NOMO-1 (cell line): ENCODE results near the gene MCCD1.
A peak's percentile ranks its signal among the peaks of the same experiment; 100 is the strongest.
"Not testable (repeated sequence)": the region's sequence is repeated elsewhere in the genome, so short reads cannot be mapped to it uniquely, and the experiment has no call there.

Experiments
- DNase-seq, 2 experiments: peaks; one replicate each; lab custom pipeline; 2025; ENCODE audit not compliant: unreplicated experiment in 2 of 2; lab: John Stamatoyannopoulos, UW

MCCD1 gene

DNA sequence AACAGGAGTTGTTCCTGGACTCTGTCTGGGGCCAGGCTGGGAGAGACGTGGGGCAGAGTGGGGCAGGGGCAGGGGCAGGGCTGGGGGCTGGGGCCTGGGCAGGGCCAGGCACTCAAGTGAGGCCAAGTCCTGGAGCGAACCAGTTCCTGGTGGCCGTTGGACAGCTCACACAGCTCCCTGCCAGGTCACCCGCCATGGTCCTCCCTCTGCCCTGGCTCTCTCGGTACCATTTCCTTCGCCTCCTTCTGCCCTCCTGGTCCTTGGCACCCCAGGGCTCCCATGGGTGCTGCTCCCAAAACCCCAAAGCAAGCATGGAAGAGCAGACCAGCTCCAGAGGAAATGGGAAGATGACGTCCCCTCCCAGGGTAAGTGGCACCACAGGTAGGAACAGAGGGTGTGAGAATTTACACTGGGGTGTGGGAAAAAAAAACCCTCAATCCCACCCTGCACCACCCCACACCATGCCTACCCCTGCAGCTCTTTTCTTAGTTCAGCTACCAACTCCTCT, at the start of gene MCCD1:
Gene MCCD1, plus strand, starts transcription at position 142 of the 508 bp plus-strand sequence. Its CDS starts 53 bp downstream, at position 195.
- DNase-seq = no peak

DNA sequence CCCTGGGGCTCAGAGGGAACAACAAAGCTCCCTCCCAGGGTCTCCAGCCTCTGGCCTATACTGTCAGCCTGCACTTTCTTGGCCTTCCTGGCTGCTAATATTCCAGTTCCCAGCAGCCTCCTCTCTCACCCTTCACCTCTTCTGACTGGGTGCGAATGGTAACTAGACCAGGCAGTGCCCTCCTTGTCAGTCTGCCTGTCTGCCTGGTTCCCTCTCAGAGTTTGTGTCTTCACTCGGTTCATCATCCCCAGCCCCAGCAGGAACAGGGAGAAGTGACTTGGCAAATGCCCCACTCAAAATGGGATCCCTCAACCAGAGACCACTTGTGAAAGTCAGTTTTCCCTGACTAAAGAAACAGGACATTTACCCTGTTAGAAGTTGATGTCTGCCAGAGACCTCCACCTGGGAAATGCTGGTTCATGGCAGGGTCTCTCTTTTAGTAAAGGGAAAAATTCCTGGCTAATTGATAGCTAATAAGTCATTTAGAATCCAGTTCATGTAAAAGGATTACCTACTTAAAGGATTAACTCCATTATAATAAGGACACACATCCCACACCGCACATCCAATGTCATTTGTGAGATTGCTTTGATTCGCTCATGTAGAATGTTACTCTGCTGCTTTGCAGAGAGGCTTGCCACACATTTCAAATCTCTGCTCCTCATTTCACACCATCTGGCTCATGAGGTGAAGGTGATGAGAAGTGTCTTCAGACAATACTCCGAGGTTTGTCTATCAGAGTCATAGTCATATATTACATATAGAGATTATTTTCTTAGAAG, 49.4 kb upstream of the MCCD1 start:
- DNase-seq = no peak

- no peak for DNase-seq
Observed at GRCh38 chr6:31479933-31480535, 48.7 kb upstream of the MCCD1 start.

DNA sequence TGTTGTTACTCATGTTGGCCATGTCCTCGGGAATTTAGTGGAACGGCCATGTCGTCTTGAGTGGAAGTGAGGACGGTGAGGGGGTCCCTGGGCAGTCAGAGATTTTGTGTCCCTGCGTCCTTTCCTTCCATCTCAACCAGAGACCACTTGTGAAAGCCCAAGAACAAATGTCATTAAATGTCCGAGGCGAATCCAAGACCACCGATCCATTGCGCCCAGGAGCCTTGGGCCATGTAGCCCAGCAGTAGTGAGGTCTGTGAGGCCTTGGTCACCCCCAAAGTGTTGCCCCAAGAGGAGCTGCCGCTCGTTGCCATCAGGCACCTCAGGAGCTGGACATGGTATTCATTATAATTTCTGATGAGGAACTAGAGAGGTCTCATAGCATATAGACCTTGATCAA, 48.2 kb upstream of the MCCD1 start:
- no peak for DNase-seq

GRCh38 chr6:31483392-31483791, 45.4 kb upstream of the MCCD1 start:
- DNase-seq = no peak

GRCh38 chr6:31485055-31485454, 43.7 kb upstream of the MCCD1 start:
- DNase-seq = no peak

- DNase-seq = not testable (repeated sequence)
Observed at GRCh38 chr6:31486065-31486837, 42.5 kb upstream of the MCCD1 start.

DNA sequence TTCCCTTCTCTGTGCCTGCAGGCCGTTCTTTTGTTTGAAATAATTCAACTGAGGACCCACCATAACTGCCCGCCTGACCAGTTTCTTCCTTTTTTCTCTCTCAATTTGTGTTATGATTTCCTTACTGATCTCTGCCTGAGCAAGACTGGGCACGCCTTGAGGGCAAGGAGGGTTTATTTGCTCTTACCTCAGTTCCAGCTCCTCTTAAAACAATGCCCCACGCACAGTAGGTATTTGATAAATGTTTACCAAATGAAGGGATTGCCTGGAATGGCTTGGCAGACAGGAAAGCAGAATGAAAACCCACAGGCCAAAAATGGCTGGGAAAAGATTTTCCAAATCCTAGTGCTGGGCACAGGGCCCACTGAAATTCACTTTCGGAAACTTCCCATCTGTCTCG, 41.1 kb upstream of the MCCD1 start:
- DNase-seq = not testable (repeated sequence)

DNA sequence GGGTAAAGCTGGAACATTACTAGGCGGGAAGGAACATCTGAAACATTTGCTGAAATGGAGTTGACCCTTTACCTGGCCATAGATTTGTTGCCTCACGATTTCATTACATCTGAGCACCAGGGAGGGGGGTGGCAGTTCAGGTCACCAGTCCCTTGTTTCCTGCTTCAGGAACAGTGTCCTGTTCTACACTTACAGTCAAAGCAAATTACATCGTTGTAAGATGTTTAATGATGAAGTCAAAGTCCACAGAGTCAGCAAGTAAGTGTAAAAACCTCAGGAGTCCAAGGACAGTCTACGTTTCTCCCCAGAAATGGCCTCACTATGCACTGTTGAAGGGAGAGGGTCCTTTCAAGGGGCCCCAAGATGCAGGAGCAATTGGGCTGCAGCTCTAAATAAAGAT, 39.7 kb upstream of the MCCD1 start:
- DNase-seq = no peak

GRCh38 chr6:31490115-31490873, 38.5 kb upstream of the MCCD1 start:
- DNase-seq = no peak

- not testable (repeated sequence) for DNase-seq
Observed at GRCh38 chr6:31493550-31493874, 35.2 kb upstream of the MCCD1 start.

DNA sequence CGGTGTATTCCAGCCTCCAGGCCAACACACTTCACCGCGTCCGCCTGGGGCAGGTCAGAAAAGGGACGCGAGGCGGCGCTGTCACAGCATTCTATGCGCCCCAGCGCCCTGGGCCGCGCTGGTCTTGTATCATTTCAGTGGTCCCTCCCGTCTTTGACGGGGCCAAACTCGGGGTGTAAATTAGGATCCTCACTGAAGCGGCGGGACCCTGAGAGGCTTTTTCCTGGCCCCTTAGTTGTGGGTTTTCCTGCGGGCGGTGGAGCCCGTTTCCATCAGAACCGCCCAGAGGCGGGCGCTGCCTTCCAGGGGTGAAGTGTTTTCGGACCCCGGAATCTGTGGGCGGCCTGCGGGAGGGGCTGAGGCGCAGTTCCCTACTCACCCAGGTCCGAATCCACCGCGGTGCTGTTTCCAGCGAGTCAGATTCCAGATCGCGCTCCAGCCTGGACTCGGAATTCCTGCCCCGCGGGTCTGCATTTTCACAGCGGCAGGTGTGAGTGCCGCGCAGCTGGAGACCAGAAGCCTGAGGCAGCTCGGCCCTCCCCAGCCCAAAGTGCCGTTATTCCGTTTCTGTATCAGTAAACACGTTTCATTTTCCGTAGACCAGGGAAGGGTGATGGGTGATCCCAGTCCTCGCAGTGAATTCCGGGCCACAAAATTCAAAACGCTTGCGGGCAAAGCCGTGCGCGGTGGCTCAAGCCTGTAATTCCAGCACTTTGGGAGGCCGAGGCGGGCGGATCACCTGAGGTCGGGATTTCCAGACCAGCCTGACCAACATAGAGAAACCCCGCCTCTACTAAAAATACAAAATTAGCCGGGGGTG, 34.7 kb upstream of the MCCD1 start:
- peak; percentile 82 to 85 for DNase-seq

GRCh38 chr6:31495580-31495979, 33.2 kb upstream of the MCCD1 start:
- DNase-seq = peak in 1 of 2 experiments; percentile 20

- not testable (repeated sequence) for DNase-seq
Observed at GRCh38 chr6:31496826-31497225, 31.9 kb upstream of the MCCD1 start.

- peak; percentile 80 to 85 for DNase-seq
Observed at GRCh38 chr6:31497531-31498476, 31.0 kb upstream of the MCCD1 start, which contains the start of gene MICB. Gene MICB, plus strand, starts transcription at chr6:31498145. Its CDS starts 49 bp downstream, at chr6:31498194.

DNA sequence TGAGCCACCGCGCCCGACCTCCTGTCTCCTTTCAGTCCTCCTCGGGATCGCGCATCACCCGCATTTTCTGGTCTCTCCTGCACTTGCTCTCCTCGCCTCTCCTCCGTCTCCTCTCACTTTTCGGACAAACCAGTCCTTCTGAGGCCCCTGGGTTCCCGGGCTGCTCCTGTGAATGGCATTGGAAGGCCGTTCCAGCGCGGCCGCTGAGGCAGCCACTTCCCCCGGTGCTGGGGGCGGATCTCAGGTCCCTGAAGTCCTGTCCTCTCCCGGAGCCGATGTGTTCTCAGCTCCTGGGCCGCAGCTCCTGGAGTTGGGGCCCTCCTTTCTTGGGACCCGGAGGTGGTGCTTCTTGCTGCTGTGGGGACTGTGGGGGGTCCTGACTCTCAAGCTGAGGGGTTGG, 30.0 kb upstream of the MCCD1 start:
- no peak for DNase-seq

DNA sequence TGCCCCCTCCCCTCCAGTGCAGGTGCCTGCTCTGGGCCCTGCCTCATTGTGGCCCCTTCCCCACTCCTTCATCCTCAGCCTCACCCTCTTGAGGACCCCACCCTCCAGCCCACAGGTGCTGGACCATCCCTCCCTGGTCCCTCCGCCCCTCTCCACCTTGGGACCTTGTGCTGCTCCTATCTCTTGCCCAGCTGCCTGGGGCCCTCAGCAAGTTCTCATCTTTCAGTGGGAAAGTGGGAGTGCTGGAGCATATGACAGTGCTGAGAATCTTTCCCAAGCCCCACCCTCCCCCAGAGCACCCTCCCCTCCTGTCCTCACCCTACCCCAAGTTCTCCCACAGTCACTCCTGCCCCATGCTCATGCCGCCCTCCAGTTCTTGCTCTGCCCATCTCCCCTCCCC, 29.1 kb upstream of the MCCD1 start:
- DNase-seq = not testable (repeated sequence)

GRCh38 chr6:31502586-31502985, 26.2 kb upstream of the MCCD1 start:
- DNase-seq = no peak

GRCh38 chr6:31509036-31509435, 19.7 kb upstream of the MCCD1 start:
- not testable (repeated sequence) for DNase-seq
